ENCODE data around the gene RERG.

DNA sequence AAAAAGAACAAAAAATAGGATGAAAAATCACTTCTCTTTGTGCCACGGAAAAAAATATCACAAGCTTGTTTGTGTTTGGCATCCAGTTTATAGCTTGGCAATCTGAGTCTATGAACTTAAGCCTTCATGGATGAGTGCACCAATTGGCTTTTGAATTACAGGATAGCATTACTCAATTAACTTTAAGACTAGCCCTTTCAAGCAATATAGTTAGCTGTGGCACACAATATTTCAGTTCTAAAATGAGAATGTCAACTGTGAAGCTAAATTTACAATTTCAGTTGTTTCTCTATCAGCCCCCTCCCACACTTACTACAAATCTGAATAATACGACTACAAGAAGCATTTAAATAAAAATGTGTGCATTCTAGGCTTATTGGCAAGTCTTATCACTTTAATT is 8.3 kb downstream of the RERG start:
- TF ChIP-seq, protein P1, sequence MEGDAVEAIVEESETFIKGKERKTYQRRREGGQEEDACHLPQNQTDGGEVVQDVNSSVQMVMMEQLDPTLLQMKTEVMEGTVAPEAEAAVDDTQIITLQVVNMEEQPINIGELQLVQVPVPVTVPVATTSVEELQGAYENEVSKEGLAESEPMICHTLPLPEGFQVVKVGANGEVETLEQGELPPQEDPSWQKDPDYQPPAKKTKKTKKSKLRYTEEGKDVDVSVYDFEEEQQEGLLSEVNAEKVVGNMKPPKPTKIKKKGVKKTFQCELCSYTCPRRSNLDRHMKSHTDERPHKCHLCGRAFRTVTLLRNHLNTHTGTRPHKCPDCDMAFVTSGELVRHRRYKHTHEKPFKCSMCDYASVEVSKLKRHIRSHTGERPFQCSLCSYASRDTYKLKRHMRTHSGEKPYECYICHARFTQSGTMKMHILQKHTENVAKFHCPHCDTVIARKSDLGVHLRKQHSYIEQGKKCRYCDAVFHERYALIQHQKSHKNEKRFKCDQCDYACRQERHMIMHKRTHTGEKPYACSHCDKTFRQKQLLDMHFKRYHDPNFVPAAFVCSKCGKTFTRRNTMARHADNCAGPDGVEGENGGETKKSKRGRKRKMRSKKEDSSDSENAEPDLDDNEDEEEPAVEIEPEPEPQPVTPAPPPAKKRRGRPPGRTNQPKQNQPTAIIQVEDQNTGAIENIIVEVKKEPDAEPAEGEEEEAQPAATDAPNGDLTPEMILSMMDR (conservative IDR thresholded peaks at IDR 0.05 in 1 of 2, IDR thresholded peaks at IDR 0.05 in 1 of 2; ENCODE audit: extremely low read depth in 1 of 2, insufficient read depth in 1 of 2, low read depth in 1 of 2, low read length in 2 of 2): no peak
- no peak for TF ChIP-seq EZH2 (IDR thresholded peaks at IDR 0.05; ENCODE audit: borderline replicate concordance, low read length)

Data from mammary epithelial cell (primary cell).